Body of pancreas (tissue), 4 donors: ENCODE data around the gene FBXL14.

Source experiments
- CTCF ChIP-seq, 7 experiments: fragments of 450-650 bp in 4 of 7; fragments of 200-600 bp in 3 of 7; sonication (generic) in 3 of 7; IDR thresholded peaks; one replicate each; pipeline ENCODE4 v1.5.1; 2016 to 2019; ENCODE audit warnings: antibody characterized with exemption in 7 of 7
- POLR2A ChIP-seq, 3 donors: fragments of 450-650 bp; IDR thresholded peaks; one replicate each; pipeline ENCODE4 v1.6.1; 2016; ENCODE audit warnings: antibody characterized with exemption in 3 of 3, mild to moderate bottlenecking in 2 of 3

GRCh38 chr12:1643043-1643442 lies 48.7 kb upstream of the FBXL14 start:
- TF ChIP-seq CTCF (IDR thresholded peaks at IDR 0.05) (no peak), POLR2A (IDR thresholded peaks at IDR 0.05) (no peak)
